ENCODE data around the gene SORBS2. TPM values are rescaled to one million over a fixed set of nuclear protein-coding genes. Genes with fewer than 3 reads are reported as not detected.
A peak's percentile ranks its signal among the peaks of the same experiment; 100 is the strongest.

The SORBS2 gene
- total RNA-seq (2021; ENCODE audit: unreplicated experiment) (8.4 TPM), Bru-seq, nascent RNA (percentile 40 among the genes with signal in this experiment), BruChase-seq, experiment 1, labeled RNA remaining after a 2-hour chase (percentile 31 among the genes with signal in this experiment), BruChase-seq, experiment 2, labeled RNA remaining after a 6-hour chase (percentile 33 among the genes with signal in this experiment)
- 7.4 TPM for polyA plus RNA-seq (2012; ENCODE audit: insufficient read length)
- long read RNA-seq, partial matches to known transcripts = 1 of 5 reads
- long read RNA-seq, other reads (novel, unspliced or antisense) = 2 of 5 reads

- no peak for DNase-seq (ENCODE audit: low read depth, low spot score)
- in situ Hi-C loops (cut with HindIII; ENCODE audit: low pct_unique_long_range_greater_than_20kb, low sequenced_read_pairs) = no loop called here
Observed at GRCh38 chr4:185811509-185812364, at the start of gene SORBS2. SORBS2 (minus strand) TSS chr4:185812194; CDS start chr4:185690571, 121,623 bp downstream.

More at GRCh38 chr4:185811509-185812364, at the start of gene SORBS2:
- H3K9me3 ChIP-seq (ENCODE audit: control insufficient read depth, insufficient read depth, low read depth, low read length) = no peaks in the 10 kb centered on the region
- TF ChIP-seq REST (IDR thresholded peaks at IDR 0.05; ENCODE audit: insufficient read depth in 1 of 2, low read depth in 2 of 2, low read length in 1 of 2) (no peak), TCF7L2 (IDR thresholded peaks at IDR 0.05; ENCODE audit: low read depth, low read length) (no peak), POLR2AphosphoS5 (IDR thresholded peaks at IDR 0.05; ENCODE audit: low read depth, low read length) (no peak), SIN3A (IDR thresholded peaks at IDR 0.05; ENCODE audit: borderline replicate concordance, insufficient read depth, low read depth, low read length) (no peak), CTCF (IDR thresholded peaks at IDR 0.05) (no peak)
- peak within 1 kb of the TSS; percentile 27 to 56 for H3K4me3 ChIP-seq (ENCODE audit: low read depth in 2 of 2, low read length in 2 of 2)
- no TSS peak for BruUV-seq (replicated peaks)
- peak; percentile 87 for ATAC-seq
- no peaks in the 10 kb centered on the region; the same call in 1 of the 2 replicates for H3K4me1 ChIP-seq (ENCODE audit: control insufficient read depth, insufficient read depth, low read length)
- ChIA-PET CTCF (no interaction called here), POLR2A (no interaction called here)
- H3K36me3 ChIP-seq (ENCODE audit: control insufficient read depth, insufficient read depth, low read length) = no peaks in the 10 kb centered on the region
- H3K27ac ChIP-seq (ENCODE audit: low read length) = peak within 1 kb of the TSS; percentile 70
- H3K27me3 ChIP-seq (ENCODE audit: control insufficient read depth, insufficient read depth, low read length) = no peaks in the 10 kb centered on the region
- intact Hi-C loops (cut with micrococcal nuclease; ENCODE audit: unreplicated experiment) = no loop called here
